DMS114 treated with DMSO at 0.1 percent for 48 hours (cell line): Measurements from ENCODE around the gene FXYD2.

Source experiments
- DNase-seq: peaks from one replicate; lab custom pipeline; 2025; ENCODE audit not compliant: unreplicated experiment; lab: John Stamatoyannopoulos, UW

FXYD2 gene

GRCh38 chr11:117770061-117770460 is 54.5 kb downstream of the FXYD2 start:
- DNase-seq, result no peak
